ENCODE results near the gene SGO2.

GRCh38 chr2:200602584-200602983, 76.6 kb downstream of the SGO2 start:
- TF ChIP-seq CTCF (IDR thresholded peaks at IDR 0.05) (no peak), POLR2A (IDR thresholded peaks at IDR 0.05) (no peak)
